Natural killer cell (primary cell): Measurements from ENCODE around the gene LRRC2. TPM values are rescaled to one million over a fixed set of nuclear protein-coding genes. Genes with fewer than 3 reads are reported as not detected.

Experiments
- ATAC-seq, 3 donors: fragments of 150-1000 bp in 2 of 3; fragments of 200-7000 bp in 1 of 3; cut with Tn5 transposase; 1 replicate in 1 of 3; 2 replicates in 2 of 3; pipeline ENCODE4 v1.10.0; 2021; ENCODE audit warnings: mild to moderate bottlenecking in 2 of 3, moderate library complexity in 2 of 3
- DNase-seq, 2 donors: peaks; one replicate each; pipeline versions ENCODE4 v3.0.0 to v3.0.0-alpha.2; 2013 to 2021; ENCODE audit warnings: mixed read lengths in 1 of 2
- H3K27ac ChIP-seq: one replicate; pipeline ENCODE4 v1.5.1; 2013; ENCODE audit warnings: mild to moderate bottlenecking, low read length
- H3K27me3 ChIP-seq: one replicate; pipeline ENCODE4 v1.6.1; 2013; ENCODE audit warnings: low read length; ENCODE audit not compliant: control insufficient read depth, insufficient read depth
- H3K36me3 ChIP-seq: one replicate; pipeline ENCODE4 v1.6.1; 2013; ENCODE audit warnings: low read length; ENCODE audit not compliant: control insufficient read depth, insufficient read depth
- H3K4me1 ChIP-seq: one replicate; pipeline ENCODE4 v1.6.1; 2013; ENCODE audit warnings: low read length; ENCODE audit not compliant: control insufficient read depth, insufficient read depth
- H3K4me3 ChIP-seq: one replicate; pipeline ENCODE4 v1.5.1; 2013; ENCODE audit warnings: low read length
- H3K9me3 ChIP-seq: one replicate; pipeline ENCODE4 v1.6.1; 2013; ENCODE audit warnings: low read length; ENCODE audit not compliant: control insufficient read depth, insufficient read depth
- H3K27ac Mint-ChIP-seq, 2 donors: one replicate each; pipeline ENCODE4 v1.8.0; 2022; ENCODE audit warnings: mild to moderate bottlenecking in 2 of 2, mixed read lengths in 2 of 2, moderate library complexity in 1 of 2
- H3K27me3 Mint-ChIP-seq, 2 donors: one replicate each; pipeline ENCODE4 v1.8.0; 2022; ENCODE audit warnings: low read depth in 2 of 2, mixed read lengths in 2 of 2
- H3K36me3 Mint-ChIP-seq: one replicate; pipeline ENCODE4 v1.8.0; 2022; ENCODE audit warnings: mixed read lengths
- H3K4me1 Mint-ChIP-seq, 2 donors: one replicate each; pipeline ENCODE4 v1.8.0; 2022; ENCODE audit warnings: mixed read lengths in 2 of 2
- H3K4me3 Mint-ChIP-seq: one replicate; pipeline ENCODE4 v1.8.0; 2022; ENCODE audit warnings: mild to moderate bottlenecking, moderate library complexity, mixed read lengths
- H3K9me3 Mint-ChIP-seq, 2 donors: one replicate each; pipeline ENCODE4 v1.8.0; 2022; ENCODE audit warnings: mixed read lengths in 2 of 2
- CTCF ChIP-seq: fragments of 200-600 bp; IDR thresholded peaks from one replicate; pipeline ENCODE4 v1.8.0; 2022; ENCODE audit warnings: antibody characterized with exemption
- WGBS: methylation state at CpG from one replicate; pipeline ENCODE4 v1.1.7; 2013; ENCODE audit warnings: missing lambda C conversion rate; ENCODE audit not compliant: insufficient coverage; 5-methylcytosine and 5-hydroxymethylcytosine counted together
- intact Hi-C: fragments of 100-400 bp; cut with micrococcal nuclease; formaldehyde crosslinking; loops from one replicate; pipeline ENCODE4 v1.14.2; 2022
- total RNA-seq, 4 donors: library from RNA; stranded (reverse); fragments of 120-200 nt in 1 of 4; gene quantifications; one replicate each; pipeline versions ENCODE4 v1.2.3 to v1.2.4, GENCODE V29; 2013 to 2022

LRRC2 gene
- total RNA-seq, 3 donors from 2014 or later (not counting 1 experiment from before 2014, with no cell fraction given), result 0.18 TPM; not detected in 2

GRCh38 chr3:46575577-46576222 is 9.6 kb upstream of the LRRC2 start:
- H3K27ac ChIP-seq, result no peak overlapping the region
- Mint-ChIP-seq H3K36me3 (no peaks in the 10 kb centered on the region), H3K4me1 (no peaks in the 10 kb centered on the region), H3K9me3 (no peaks in the 10 kb centered on the region), H3K4me3 (no peak overlapping the region), H3K27ac (no peak overlapping the region), H3K27me3 (peaks cover 15 to 23% of the 10 kb centered on the region in 2 donors)
- no peak for DNase-seq
- TF ChIP-seq CTCF, result no peak
- WGBS, result 89% methylated on average over 11 of the region's 11 CpGs
- ATAC-seq, result no peak
- H3K9me3 ChIP-seq, result no peaks in the 10 kb centered on the region
- intact Hi-C loops, result no loop called here
- no peaks in the 10 kb centered on the region for H3K4me1 ChIP-seq
- H3K4me3 ChIP-seq, result no peak overlapping the region
- H3K27me3 ChIP-seq, result peaks cover 4% of the 10 kb centered on the region
- no peaks in the 10 kb centered on the region for H3K36me3 ChIP-seq

GRCh38 chr3:46574881-46575576 is 8.9 kb upstream of the LRRC2 start:
- ATAC-seq, result no peak
- Mint-ChIP-seq H3K36me3 (no peaks in the 10 kb centered on the region), H3K9me3 (no peaks in the 10 kb centered on the region), H3K27me3 (peaks cover 15 to 23% of the 10 kb centered on the region in 2 donors), H3K4me1 (no peaks in the 10 kb centered on the region), H3K27ac (no peak overlapping the region), H3K4me3 (no peak overlapping the region)
- Histone ChIP-seq H3K4me3 (no peak overlapping the region), H3K36me3 (no peaks in the 10 kb centered on the region), H3K9me3 (no peaks in the 10 kb centered on the region), H3K27me3 (peaks cover 4% of the 10 kb centered on the region), H3K27ac (no peak overlapping the region), H3K4me1 (no peaks in the 10 kb centered on the region)
- no peak for DNase-seq
- intact Hi-C loops, result no loop called here
- WGBS, result 84% methylated on average over 5 of the region's 5 CpGs
- TF ChIP-seq CTCF, result no peak

- no peak for TF ChIP-seq CTCF
- Histone ChIP-seq H3K27me3 (peaks cover 4% of the 10 kb centered on the region), H3K27ac (no peak overlapping the region), H3K36me3 (no peaks in the 10 kb centered on the region), H3K9me3 (no peaks in the 10 kb centered on the region), H3K4me3 (no peak overlapping the region), H3K4me1 (no peaks in the 10 kb centered on the region)
- Mint-ChIP-seq H3K4me3 (no peak overlapping the region), H3K9me3 (no peaks in the 10 kb centered on the region), H3K27me3 (peaks cover 20 to 23% of the 10 kb centered on the region in 2 donors), H3K4me1 (no peaks in the 10 kb centered on the region), H3K36me3 (no peaks in the 10 kb centered on the region), H3K27ac (no peak overlapping the region)
- no peak for DNase-seq
- WGBS, result 100% methylated on average over 1 of the region's 2 CpGs
- no peak for ATAC-seq
- intact Hi-C loops, result no loop called here
Observed at GRCh38 chr3:46574243-46574646, 8.1 kb upstream of the LRRC2 start.
